Inflammatory macrophage treated with lipopolysaccharide for 1 hour (primary cell): Measurements from ENCODE around the gene TMEM181.

Source experiments
- DNase-seq, 2 donors: peaks; one replicate each; pipeline ENCODE4 v3.0.0-alpha.2; 2020 to 2022

TMEM181 gene

GRCh38 chr6:158564243-158565121 lies 4.6 kb downstream of the TMEM181 start:
- no peak for DNase-seq

- no peak for DNase-seq
Observed at GRCh38 chr6:158565122-158565429, 5.2 kb downstream of the TMEM181 start.

DNA sequence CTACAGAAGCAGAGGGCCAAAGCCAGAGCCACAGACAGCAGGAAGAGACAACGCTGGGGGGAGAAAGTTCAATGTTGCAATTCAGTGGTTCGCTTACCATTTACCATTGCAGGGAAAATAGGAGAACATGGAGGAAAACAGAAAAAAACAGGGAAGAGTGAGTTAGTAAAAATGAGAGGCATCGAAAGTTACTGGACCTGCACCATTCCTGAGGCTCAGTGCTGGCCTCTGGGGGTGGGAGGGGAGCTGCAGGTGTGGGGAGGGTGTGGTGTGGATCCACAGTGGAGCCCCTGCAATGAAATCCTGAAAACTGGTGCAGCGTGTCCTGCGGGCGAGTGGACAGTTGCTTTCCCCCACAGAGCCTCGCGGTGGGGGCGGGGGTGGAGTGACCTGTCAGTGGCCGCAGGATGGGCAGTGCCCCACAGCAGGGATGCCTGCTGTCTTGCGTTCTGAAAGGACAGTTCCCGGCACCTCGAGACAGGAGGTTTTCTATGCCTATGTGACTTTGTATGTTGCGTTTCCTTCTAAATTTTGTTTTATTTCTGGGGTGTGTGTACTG lies 5.7 kb downstream of the TMEM181 start:
- DNase-seq: no peak

DNA sequence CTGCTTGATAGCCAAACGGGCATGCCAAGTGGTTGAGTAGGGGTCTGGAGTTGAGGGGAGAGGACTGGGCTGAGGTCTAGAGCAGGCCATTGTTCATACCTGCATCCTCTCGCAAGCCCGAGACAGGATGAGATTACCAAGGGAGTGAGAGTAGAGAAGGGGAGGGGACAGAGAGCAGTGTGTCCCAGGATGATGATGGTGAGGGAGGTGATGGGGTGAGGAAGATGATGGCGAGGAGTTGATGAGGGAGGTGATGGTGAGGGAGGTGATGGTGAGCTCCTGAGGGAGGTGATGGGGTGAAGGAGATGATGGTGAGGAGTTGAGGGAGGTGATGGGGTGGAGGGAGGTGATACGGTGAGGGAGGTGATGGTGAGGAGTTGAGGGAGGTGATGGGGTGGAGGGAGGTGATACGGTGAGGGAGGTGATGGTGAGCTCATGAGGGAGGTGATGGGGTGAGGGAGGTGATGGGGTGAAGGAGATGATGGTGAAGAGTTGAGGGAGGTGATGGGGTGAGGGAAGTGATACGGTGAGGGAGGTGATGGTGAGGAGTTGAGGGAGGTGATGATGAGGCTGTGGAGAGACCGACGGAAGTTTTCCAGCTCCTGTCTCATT lies 6.4 kb downstream of the TMEM181 start:
- no peak for DNase-seq

DNA sequence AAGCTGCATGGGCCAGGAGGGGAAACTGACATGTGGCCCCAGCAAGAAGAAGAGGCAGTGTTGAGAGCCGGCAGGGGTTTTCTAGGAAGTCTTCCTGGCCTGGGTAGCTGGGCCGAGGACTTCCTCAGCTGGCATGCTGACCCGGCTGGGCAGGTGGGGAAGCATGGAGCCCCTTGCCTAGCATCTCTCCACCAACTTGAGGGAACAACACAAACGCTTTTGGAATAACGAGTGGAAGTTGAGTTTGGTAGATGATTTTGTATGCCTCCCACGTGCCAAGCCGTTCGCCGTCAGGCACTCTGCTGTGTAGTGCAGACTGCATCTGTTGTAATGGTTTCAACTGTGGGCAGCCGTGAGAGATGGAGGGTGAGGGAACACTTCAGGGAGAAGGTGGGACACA lies 7.3 kb downstream of the TMEM181 start:
- no peak for DNase-seq

DNA sequence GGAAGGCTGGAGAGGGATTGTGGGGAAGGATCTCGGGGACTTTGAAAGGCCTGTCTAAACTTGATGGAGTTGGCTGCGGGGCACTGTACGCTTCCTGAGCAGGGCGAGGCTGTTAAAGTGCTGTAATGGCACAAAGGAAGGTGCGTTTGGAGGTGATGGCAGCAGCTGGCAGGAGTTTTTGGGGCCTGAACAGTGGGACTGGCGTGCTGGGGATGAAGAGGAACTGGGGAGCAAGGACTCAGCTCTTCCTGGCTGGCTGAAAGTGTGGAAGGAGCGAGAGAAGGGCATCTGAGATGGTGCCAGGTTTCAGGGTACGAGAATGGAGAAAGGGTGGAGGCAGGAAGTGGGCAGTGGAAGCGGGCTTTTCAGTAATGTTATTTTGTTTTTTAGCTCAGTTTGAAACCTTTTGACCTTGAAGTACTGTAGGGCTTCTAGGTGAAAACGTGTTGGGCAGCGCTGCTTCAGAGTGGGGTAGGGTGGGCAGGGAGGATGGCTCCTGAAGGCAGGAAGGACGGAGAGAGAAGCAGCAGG lies 8.0 kb downstream of the TMEM181 start:
- DNase-seq: no peak

GRCh38 chr6:158568549-158568948 lies 8.7 kb downstream of the TMEM181 start:
- DNase-seq: no peak

DNA sequence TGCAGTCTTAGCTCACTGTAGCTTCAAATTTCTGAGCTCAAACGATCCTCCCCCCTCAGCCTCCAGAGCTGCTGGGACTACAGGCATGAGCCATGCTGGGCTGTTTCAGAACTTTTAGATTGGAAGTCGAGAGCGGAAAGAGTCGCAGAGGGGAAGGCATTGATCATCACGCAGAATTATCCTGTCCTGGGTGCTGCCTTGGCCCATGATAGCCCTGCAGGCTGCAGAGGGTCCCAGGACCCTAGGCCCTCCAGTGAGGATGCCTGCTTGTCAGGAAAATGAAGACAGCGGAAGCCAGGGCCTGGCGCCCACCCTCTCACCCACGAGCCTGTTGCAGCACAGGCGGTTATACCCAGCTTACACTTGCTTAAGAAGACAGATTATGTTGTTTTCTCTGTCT lies 9.1 kb downstream of the TMEM181 start:
- DNase-seq: no peak

DNA sequence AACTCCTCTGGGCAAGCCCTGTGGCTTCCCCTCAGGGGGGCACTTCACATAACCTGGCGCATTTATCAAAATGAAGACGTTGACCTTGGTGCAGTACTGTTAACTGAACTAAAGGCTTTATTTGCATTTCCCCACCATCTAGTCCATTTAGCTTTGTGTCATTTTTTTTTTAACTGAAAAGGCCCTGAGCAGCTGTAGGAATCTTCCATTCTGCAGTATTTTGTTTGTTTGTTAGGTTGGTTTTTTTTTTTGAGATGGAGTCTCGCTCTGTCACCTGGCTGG lies 10.7 kb downstream of the TMEM181 start:
- no peak for DNase-seq

DNA sequence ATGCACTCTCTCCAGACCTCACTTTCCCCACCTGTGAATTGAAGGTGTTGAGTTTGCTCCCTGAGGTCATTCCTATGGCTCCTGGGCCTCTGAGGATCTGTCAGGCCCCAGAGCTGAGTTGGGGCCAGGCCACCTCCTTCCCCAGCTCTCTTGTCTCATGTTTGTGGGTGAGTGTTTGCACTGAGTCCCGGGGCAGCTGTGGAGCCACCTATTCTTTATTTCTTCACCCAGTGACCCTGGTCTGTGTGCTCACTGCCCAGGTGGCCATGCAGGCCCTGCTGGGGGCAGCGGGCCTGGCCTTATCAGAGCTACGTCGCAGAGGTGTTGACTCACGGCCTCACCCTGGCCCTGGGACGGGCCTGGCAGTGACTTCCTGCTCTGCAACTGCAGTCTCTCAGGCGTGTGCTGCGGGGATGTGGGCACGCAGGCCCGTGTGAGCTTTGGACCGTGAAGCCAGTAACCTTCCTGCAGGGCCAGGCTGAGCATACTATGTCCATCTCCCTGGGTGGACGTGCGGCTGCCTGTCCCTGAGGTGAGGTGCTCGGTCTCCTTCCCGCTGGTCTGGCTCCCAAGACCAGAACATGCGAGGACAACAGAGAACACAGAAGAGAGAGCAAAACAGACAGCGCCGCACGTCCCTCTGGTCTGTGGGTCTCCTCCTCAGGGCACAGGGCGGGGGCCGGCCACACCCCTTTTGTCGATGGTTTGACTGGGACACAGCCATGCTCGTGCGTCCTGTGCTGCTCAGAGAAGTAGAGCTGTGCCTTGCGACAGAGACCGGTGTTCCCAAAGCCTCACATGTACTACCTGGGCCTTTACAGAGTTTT lies 12.1 kb downstream of the TMEM181 start:
- DNase-seq: no peak

DNA sequence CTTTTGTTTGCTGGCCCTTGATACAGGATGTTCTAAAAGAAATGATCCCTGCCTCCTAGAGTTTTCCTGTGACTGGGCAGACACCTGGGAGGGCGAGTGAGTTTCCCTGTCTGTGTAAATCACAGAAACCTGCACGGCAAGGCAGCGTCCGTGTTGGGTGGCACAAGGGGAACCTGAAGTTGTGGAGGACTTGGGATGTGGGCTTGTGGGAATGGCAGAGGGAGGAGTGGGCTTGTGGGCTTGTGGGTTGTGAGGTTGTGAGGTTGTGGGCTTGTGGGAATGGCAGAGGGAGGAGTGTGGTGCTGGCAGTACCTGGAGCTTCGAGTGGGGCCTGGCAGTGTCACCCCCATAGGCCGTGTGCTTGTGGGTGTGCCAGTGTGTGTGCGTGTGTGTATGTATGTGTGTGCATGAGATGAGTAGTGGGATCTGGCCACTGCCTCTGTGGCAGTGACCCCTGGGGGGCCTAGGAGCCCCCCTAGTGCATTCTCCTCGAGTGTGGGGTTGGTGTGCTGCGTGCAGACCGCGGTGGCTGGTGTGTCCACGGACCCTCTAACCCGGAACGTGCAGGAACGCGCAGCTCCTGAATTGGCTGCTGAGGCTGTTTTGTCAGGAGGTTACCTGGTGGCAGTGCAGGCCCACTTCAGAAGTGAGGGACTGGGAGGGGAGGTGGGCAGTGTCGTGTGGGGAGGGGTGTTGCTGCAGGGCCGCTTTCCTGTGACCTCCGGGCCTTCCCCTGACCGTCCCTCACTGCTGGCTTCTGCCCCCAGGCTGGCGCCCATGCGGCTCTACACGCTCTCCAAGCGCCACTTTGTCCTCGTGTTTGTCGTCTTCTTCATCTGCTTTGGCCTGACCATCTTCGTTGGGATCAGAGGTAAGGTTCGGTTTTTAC lies 13.0 kb downstream of the TMEM181 start:
- DNase-seq: no peak

GRCh38 chr6:158573542-158573931 lies 13.6 kb downstream of the TMEM181 start:
- DNase-seq: no peak

DNA sequence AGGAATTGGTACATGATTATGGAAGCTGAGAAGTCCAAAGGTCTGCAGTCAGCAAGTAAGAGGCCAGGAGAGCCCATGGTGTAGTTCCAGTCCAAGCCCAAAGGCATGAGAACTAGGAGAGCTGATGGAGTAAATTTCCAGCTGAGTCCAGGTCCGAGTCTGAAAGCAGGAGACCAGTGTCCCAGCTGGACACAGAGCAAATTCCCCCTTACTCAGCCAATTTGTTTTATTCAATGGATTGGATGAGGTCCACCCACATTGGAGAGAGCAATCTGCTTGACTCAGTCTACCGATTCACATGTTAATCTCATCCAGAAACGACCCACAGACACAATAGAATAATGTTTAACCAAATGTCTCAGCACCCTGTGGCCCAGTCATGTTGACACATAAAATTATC lies 14.9 kb downstream of the TMEM181 start:
- no peak for DNase-seq

DNA sequence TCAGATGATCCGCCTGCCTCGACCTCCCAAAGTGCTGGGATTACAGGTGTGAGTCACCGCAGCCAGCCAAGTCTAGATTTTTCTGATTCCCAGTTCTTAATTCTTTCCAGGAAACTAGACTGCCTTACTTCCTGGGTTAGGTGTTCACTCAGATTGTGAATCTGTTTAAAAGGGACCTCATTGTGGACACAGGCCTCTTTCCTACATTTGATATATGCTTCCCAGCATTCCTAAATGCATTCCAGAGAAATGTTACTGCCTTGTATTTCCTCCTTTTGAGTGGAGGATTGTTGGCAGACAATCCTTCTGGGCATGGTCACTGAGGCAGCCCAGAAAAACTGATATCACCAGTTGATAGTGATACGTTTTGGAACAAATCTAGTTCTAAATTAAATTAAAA lies 15.7 kb downstream of the TMEM181 start:
- no peak for DNase-seq

- DNase-seq: no peak
Observed at GRCh38 chr6:158584236-158584651, 24.4 kb downstream of the TMEM181 start.

DNA sequence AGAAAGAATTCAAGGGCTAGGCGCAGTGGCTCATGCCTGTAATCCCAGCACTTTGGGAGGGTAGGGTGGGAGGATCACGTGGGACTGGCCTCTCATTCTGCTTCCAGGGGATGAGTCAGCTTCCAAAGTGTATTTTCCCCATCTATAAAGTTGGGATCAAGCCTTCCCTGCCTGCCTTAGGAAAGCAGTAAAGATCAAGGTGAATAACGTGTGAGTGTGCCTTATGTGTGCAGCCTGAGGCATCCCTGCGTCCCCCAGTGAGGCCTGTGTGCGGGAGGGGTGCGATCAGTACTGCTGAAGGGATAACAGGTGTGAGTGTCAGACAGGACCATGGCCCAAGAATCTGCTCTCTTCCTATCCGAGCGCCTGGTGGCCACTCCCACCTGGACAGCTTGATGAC lies 26.8 kb downstream of the TMEM181 start:
- no peak for DNase-seq

DNA sequence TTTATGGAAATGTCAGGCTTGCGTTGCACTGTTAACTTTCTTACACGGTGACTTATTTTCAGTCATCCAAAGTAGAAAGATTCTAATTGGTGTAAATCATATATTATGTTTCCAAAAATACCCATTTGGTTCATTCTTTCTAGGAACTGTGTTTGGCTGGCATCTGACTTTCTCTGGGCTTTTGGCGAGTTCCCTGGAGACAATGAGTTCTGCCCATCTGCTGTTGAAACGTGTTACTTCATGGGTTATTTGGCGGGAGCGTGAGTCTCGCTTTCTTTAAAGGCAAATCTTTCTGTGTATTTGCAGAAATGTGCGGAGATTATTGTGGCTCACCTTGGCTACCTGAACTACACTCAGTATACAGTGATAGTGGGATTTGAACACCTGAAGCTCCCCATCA lies 29.5 kb downstream of the TMEM181 start:
- no peak for DNase-seq

DNA sequence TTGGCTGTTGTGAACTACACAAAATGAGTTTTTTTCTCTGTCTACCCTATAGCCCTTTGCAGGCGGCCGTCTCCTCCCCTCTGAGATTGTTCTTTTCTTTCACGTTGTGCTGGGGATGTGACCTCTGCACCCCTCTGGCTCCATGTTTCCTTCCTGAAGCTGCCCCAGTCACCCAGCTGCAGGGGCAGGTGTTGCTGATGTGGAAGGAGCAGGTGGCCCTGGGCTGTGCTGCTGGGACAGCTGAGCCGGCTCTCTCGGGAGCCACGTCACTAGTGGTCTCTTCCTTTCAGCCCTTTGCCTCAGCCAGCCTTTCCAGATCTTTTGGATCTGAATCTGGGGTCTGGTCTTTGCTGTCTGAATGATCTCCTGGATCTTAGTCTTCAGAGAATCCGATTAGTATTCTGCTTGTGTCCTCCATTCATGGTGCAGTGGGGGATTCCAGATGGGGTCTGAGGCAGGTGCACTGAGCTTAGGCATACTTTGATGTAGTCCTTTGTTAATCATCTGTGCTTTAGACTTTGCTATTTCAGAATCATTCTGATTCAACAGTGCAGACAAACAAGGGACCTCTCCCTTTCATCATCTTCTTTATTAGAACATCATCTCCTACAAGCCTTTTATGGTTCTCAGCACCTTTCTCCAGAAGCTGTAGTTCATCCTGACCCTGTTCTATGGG lies 31.4 kb downstream of the TMEM181 start:
- no peak for DNase-seq

DNA sequence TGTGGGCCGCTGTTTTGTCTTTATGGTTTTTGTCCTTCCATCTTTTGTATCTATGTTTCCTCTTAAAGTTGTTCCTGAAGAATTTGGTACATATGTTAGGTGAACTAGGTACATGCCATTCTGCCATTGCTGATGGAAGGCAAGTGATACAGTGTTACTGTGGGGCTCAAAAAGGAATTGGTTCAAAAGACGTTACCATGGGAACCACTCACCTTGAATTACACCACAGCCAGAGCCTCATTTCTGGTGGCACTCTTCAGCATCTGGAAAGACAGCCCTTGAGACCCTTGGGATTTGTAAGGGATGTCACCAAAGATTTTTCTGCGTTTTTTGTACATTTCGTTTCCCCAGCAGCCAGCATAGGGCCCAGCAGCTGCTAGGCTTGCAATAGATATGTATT lies 31.9 kb downstream of the TMEM181 start:
- no peak for DNase-seq

- no peak for DNase-seq
Observed at GRCh38 chr6:158593670-158594069, 33.8 kb downstream of the TMEM181 start.

DNA sequence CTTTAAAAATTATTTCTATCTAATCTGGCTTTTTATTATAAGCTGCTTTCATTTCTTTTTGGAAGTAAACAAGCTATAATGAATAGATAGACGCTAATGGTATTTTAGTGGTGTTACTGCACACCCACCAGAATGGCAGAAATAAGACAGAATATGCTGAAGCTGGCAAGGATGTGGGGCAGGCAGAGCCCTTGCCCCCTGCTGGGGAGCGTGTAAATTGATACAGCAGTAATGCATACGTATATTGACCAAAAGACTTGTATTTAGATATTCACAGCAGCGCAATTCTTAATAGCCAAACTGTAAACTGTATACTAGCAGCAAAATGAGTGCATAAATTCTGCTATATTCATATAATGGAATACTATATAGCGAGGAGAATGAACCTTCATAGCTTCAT lies 35.3 kb downstream of the TMEM181 start:
- DNase-seq: no peak

DNA sequence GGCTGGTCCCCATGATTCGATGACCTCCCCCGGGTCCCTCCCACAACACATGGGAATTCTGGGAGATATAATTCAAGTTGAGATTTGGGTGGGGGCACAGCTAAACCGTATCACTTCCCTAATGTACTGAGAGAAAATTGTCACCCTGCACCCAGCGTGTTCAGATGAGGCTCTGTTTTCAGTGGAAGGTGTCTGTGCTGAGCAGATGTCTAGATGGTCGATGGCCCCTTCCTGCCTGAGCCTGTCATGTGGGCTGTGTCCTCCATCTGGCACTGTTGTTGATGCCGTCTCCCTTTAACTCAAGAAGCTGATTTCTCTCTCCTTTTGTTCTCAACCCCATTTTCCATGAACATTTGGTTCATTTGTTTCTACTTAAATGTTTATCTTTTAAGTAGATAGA lies 37.0 kb downstream of the TMEM181 start:
- DNase-seq: no peak
